ENCODE data around the gene HERC2. TPM values are rescaled to one million over a fixed set of nuclear protein-coding genes. Genes with fewer than 3 reads are reported as not detected.

Gene HERC2
- total RNA-seq, 1 experiment from 2014 or later, result 69.2 TPM

- Histone ChIP-seq H3K9me3 (ENCODE audit: control insufficient read depth, low read depth, low read length) (no peaks in the 10 kb centered on the region), H2BK5ac (ENCODE audit: insufficient read length, low read length) (no peak overlapping the region)
Observed at GRCh38 chr15:28120359-28120640, 201.7 kb downstream of the HERC2 start.

More at GRCh38 chr15:28120359-28120640, 201.7 kb downstream of the HERC2 start:
- H3T11ph ChIP-seq (ENCODE audit: low read length), result no peak overlapping the region
- no peak overlapping the region for H4K91ac ChIP-seq (ENCODE audit: insufficient read length, low read depth, low read length)
- WGBS (ENCODE audit: extremely low coverage, insufficient read length, low lambda C conversion rate), result no CpG with 5 or more reads among the region's 4 CpGs
- no peak overlapping the region for H3K14ac ChIP-seq (ENCODE audit: insufficient read depth, low read length)
- H3K79me1 ChIP-seq (ENCODE audit: insufficient read depth, low read depth, low read length, poor library complexity, severe bottlenecking), result no peaks in the 10 kb centered on the region
- H2BK20ac ChIP-seq (ENCODE audit: low read depth, low read length, poor library complexity, severe bottlenecking), result no peak overlapping the region
- Mint-ChIP-seq H3K9me3 (no peaks in the 10 kb centered on the region), H3K27ac (no peak overlapping the region), H3K4me3 (no peak overlapping the region), H3K36me3 (ENCODE audit: insufficient read depth in 1 of 3, low read depth in 3 of 3) (peaks cover 55 to 79% (median 70%) of the 10 kb centered on the region in 3 experiments), H3K4me1 (no peaks in the 10 kb centered on the region), H3K27me3 (ENCODE audit: low read depth) (peaks cover 1% of the 10 kb centered on the region; the same call in 1 of the 2 replicates)
- H4K5ac ChIP-seq (ENCODE audit: insufficient read length, low read depth, low read length), result no peak overlapping the region
- no peak overlapping the region for H2BK15ac ChIP-seq (ENCODE audit: low read depth, low read length)
- H3K23ac ChIP-seq (ENCODE audit: insufficient read length, low read depth, low read length), result no peak overlapping the region
- H3K79me2 ChIP-seq (ENCODE audit: insufficient read depth, low read length), result no peaks in the 10 kb centered on the region
- no peak overlapping the region for H3K27ac ChIP-seq (ENCODE audit: insufficient read length, low read depth, low read length)
- no peaks in the 10 kb centered on the region for H3K4me1 ChIP-seq (ENCODE audit: insufficient read depth, low read length)
- no peak for DNase-seq
- H2BK12ac ChIP-seq (ENCODE audit: insufficient read length, low read depth, low read length), result no peak overlapping the region
- H4K20me1 ChIP-seq (ENCODE audit: control insufficient read depth, insufficient read depth, insufficient read length), result no peaks in the 10 kb centered on the region
- no peak overlapping the region for H2AFZ ChIP-seq (ENCODE audit: low read length)
- TF ChIP-seq CTCF (conservative IDR thresholded peaks at IDR 0.05), result no peak
- no peak overlapping the region for H4K8ac ChIP-seq (replicated peaks; ENCODE audit: insufficient read length, low read depth, low read length)
- no peaks in the 10 kb centered on the region for H3K27me3 ChIP-seq (ENCODE audit: insufficient read depth, low read length)
- no peak overlapping the region for H2BK120ac ChIP-seq (ENCODE audit: low read depth, low read length, poor library complexity, severe bottlenecking)
- H3K18ac ChIP-seq (ENCODE audit: insufficient read length, low read depth, low read length), result no peak overlapping the region
- H3K56ac ChIP-seq (ENCODE audit: insufficient read length, low read depth, low read length), result no peak overlapping the region
- H3K23me2 ChIP-seq (ENCODE audit: insufficient read length, low read depth, low read length, poor library complexity, severe bottlenecking), result no peaks in the 10 kb centered on the region
- H3K9ac ChIP-seq (ENCODE audit: extremely low read depth, insufficient read length, low read length), result no peak overlapping the region
- no peak overlapping the region for H3K4ac ChIP-seq (ENCODE audit: low read depth, low read length)
- H2AK5ac ChIP-seq (ENCODE audit: insufficient read length, low read length), result no peak overlapping the region
- H3K4me2 ChIP-seq (ENCODE audit: insufficient read depth, insufficient read length, low read length), result no peak overlapping the region

Measured in H9 (cell line).